DMS114 treated with DMSO at 0.1 percent for 48 hours (cell line): Measurements from ENCODE around the gene PRDM16.
"Not testable (repeated sequence)": the region's sequence is repeated elsewhere in the genome, so short reads cannot be mapped to it uniquely, and the experiment has no call there.

Experiments
- DNase-seq: peaks from one replicate; lab custom pipeline; 2025; ENCODE audit not compliant: unreplicated experiment; lab: John Stamatoyannopoulos, UW

PRDM16 gene

GRCh38 chr1:3237994-3238702 is 169.1 kb downstream of the PRDM16 start:
- no peak for DNase-seq

GRCh38 chr1:3238703-3239278 is 169.8 kb downstream of the PRDM16 start:
- no peak for DNase-seq

GRCh38 chr1:3239991-3240390 is 171.0 kb downstream of the PRDM16 start:
- not testable (repeated sequence) for DNase-seq

- no peak for DNase-seq
Measured at GRCh38 chr1:3240524-3241235, 171.7 kb downstream of the PRDM16 start.

- no peak for DNase-seq
Measured at GRCh38 chr1:3241236-3241550, 172.2 kb downstream of the PRDM16 start.

- no peak for DNase-seq
Measured at GRCh38 chr1:3241673-3242407, 172.8 kb downstream of the PRDM16 start.

- no peak for DNase-seq
Measured at GRCh38 chr1:3242408-3243260, 173.6 kb downstream of the PRDM16 start.

GRCh38 chr1:3243304-3243703 is 174.3 kb downstream of the PRDM16 start:
- no peak for DNase-seq

- no peak for DNase-seq
Measured at GRCh38 chr1:3244025-3244926, 175.3 kb downstream of the PRDM16 start.

GRCh38 chr1:3244927-3245315 is 175.9 kb downstream of the PRDM16 start:
- no peak for DNase-seq

GRCh38 chr1:3245344-3245743 is 176.3 kb downstream of the PRDM16 start:
- no peak for DNase-seq

- DNase-seq, result no peak
Measured at GRCh38 chr1:3245768-3246167, 176.8 kb downstream of the PRDM16 start.

- DNase-seq, result no peak
Measured at GRCh38 chr1:3246251-3246650, 177.2 kb downstream of the PRDM16 start.

- no peak for DNase-seq
Measured at GRCh38 chr1:3247521-3248121, 178.6 kb downstream of the PRDM16 start.

GRCh38 chr1:3248155-3249141 is 179.4 kb downstream of the PRDM16 start:
- DNase-seq, result no peak

- DNase-seq, result no peak
Measured at GRCh38 chr1:3249231-3249630, 180.2 kb downstream of the PRDM16 start.

- no peak for DNase-seq
Measured at GRCh38 chr1:3249631-3250501, 180.9 kb downstream of the PRDM16 start.
